Mesendoderm (in vitro differentiated cells): ENCODE measurements around the gene SLC6A17.

Experiments used
- DNase-seq: peaks from one replicate; pipeline ENCODE4 v3.0.0; 2013
- H2AK5ac ChIP-seq: 2 replicates; pipeline ENCODE4 v1.6.1; 2013; ENCODE audit warnings: low read length, inconsistent platforms
- H2BK120ac ChIP-seq: 2 replicates; pipeline ENCODE4 v1.6.1; 2013; ENCODE audit warnings: low read depth, mild to moderate bottlenecking, low read length, moderate library complexity, mixed read lengths
- H2BK15ac ChIP-seq: replicated peaks from 2 replicates; pipeline ENCODE4 v1.6.1; 2013; ENCODE audit warnings: low read depth, mild to moderate bottlenecking, moderate library complexity
- H2BK5ac ChIP-seq: 2 replicates; pipeline ENCODE4 v1.6.1; 2013; ENCODE audit warnings: low read length, inconsistent platforms
- H3K18ac ChIP-seq: 2 replicates; pipeline ENCODE4 v1.6.1; 2013; ENCODE audit warnings: mild to moderate bottlenecking, low read length, mixed read lengths
- H3K23ac ChIP-seq: one replicate; pipeline ENCODE4 v1.6.1; 2013; ENCODE audit warnings: low read length
- H3K27ac ChIP-seq: 2 replicates; pipeline ENCODE4 v1.5.1; 2013; ENCODE audit warnings: low read depth, mild to moderate bottlenecking, inconsistent platforms, low read length, moderate library complexity
- H3K27me3 ChIP-seq: 2 replicates; pipeline ENCODE4 v1.6.1; 2013; ENCODE audit warnings: low read length, control low read depth, mild to moderate bottlenecking, inconsistent platforms; ENCODE audit not compliant: insufficient read depth, poor library complexity
- H3K36me3 ChIP-seq: 2 replicates; pipeline ENCODE4 v1.6.1; 2013; ENCODE audit warnings: low read length, inconsistent platforms; ENCODE audit not compliant: control insufficient read depth, insufficient read depth
- H3K4ac ChIP-seq: one replicate; pipeline ENCODE4 v1.6.1; 2013; ENCODE audit warnings: low read depth, mild to moderate bottlenecking, low read length, moderate library complexity
- H3K4me1 ChIP-seq: 2 replicates; pipeline ENCODE4 v1.6.1; 2013; ENCODE audit warnings: low read depth, low read length, inconsistent platforms; ENCODE audit not compliant: control insufficient read depth
- H3K4me2 ChIP-seq: 2 replicates; pipeline ENCODE4 v1.6.1; 2013; ENCODE audit warnings: low read length
- H3K4me3 ChIP-seq: 2 replicates; pipeline ENCODE4 v1.5.1; 2013; ENCODE audit warnings: mild to moderate bottlenecking, low read length
- H3K56ac ChIP-seq: one replicate; pipeline ENCODE4 v1.6.1; 2013; ENCODE audit warnings: low read length
- H3K79me1 ChIP-seq: 2 replicates; pipeline ENCODE4 v1.6.1; 2013; ENCODE audit warnings: low read length, inconsistent platforms
- H3K79me2 ChIP-seq: 2 replicates; pipeline ENCODE4 v1.6.1; 2013; ENCODE audit warnings: mild to moderate bottlenecking, low read length; ENCODE audit not compliant: control insufficient read depth, insufficient read depth
- H3K9ac ChIP-seq: 2 replicates; pipeline ENCODE4 v1.6.1; 2013; ENCODE audit warnings: low read length, inconsistent platforms
- H4K5ac ChIP-seq: one replicate; pipeline ENCODE4 v1.6.1; 2013; ENCODE audit warnings: low read length
- H4K8ac ChIP-seq: one replicate; pipeline ENCODE4 v1.6.1; 2013; ENCODE audit warnings: low read depth, mild to moderate bottlenecking, control low read depth, low read length, moderate library complexity
- WGBS: extraction: QIAGEN DNeasy Blood & Tissue Kit; methylation state at CpG from one replicate; pipeline ENCODE4 v1.1.7; 2013; ENCODE audit warnings: low lambda C conversion rate, missing lambda C conversion rate; ENCODE audit not compliant: insufficient coverage; ENCODE audit errors: extremely low coverage; 5-methylcytosine and 5-hydroxymethylcytosine counted together

SLC6A17 gene

DNA sequence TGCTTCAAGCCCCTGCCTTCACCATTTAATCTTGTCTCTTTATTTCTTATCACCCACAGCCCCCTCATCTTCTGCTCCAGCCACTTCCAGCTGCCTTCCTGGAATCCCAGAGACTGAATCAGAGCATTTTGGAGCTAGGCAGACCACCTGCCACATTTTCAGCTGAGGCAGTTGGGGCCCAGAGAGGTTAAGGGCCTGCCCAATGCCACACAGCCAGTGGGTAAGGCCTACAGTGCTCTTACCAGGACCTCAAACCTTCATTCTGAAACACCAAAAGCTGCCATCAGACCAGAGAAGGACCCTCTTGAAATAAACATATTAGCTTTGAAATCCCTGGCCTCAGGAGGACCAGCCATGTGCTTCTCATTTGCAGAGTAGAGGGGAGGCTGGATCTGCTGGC is 17.6 kb upstream of the SLC6A17 start:
- no peak overlapping the region for H4K5ac ChIP-seq

DNA sequence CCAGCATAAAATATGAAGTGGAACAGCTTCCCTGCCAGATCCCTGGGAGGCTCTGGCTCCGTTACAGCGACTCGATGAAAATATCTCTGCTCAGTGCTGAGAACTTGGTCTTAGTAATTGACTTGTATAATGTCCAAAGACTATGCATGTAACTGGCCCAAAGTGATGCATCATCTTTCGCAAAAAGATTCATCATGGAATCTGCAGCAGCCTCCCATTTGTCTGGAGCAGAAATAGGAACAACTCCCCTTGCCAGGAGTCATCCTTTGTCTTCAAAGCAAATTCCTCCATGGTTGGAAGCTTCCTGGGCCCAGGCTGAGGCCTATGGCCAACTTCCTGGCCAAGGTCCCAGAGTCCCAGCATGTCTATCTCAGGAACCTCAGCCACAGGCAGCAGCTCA is 16.9 kb upstream of the SLC6A17 start:
- Histone ChIP-seq H3K4ac (no peak overlapping the region), H2AK5ac (no peak overlapping the region), H3K4me2 (no peak overlapping the region), H3K56ac (no peak overlapping the region), H4K5ac (no peak overlapping the region), H3K4me3 (no peak overlapping the region), H2BK15ac (no peak overlapping the region), H2BK120ac (no peak overlapping the region), H3K18ac (no peak overlapping the region), H3K27ac (no peak overlapping the region), H2BK5ac (no peak overlapping the region), H3K23ac (no peak overlapping the region), H3K27me3 (no peaks in the 10 kb centered on the region), H3K79me2 (no peaks in the 10 kb centered on the region), H3K36me3 (no peaks in the 10 kb centered on the region), H3K4me1 (peaks cover 2% of the 10 kb centered on the region), H3K79me1 (no peaks in the 10 kb centered on the region), H3K9ac (no peak overlapping the region), H4K8ac (no peak overlapping the region)
- DNase-seq: no peak
- WGBS: no CpG with 5 or more reads among the region's 4 CpGs

More for the DNA sequence above, 17.6 kb upstream of the SLC6A17 start:
- Histone ChIP-seq H2BK120ac (no peak overlapping the region), H3K79me1 (no peaks in the 10 kb centered on the region), H3K4me2 (no peak overlapping the region), H4K8ac (no peak overlapping the region), H3K79me2 (no peaks in the 10 kb centered on the region), H2BK5ac (no peak overlapping the region), H3K18ac (no peak overlapping the region), H3K4ac (no peak overlapping the region), H2BK15ac (no peak overlapping the region), H3K4me1 (peaks cover 2% of the 10 kb centered on the region), H3K56ac (no peak overlapping the region), H3K36me3 (no peaks in the 10 kb centered on the region), H3K4me3 (no peak overlapping the region), H2AK5ac (no peak overlapping the region), H3K27ac (no peak overlapping the region), H3K23ac (no peak overlapping the region), H3K9ac (no peak overlapping the region), H3K27me3 (no peaks in the 10 kb centered on the region)
- no peak for DNase-seq

DNA sequence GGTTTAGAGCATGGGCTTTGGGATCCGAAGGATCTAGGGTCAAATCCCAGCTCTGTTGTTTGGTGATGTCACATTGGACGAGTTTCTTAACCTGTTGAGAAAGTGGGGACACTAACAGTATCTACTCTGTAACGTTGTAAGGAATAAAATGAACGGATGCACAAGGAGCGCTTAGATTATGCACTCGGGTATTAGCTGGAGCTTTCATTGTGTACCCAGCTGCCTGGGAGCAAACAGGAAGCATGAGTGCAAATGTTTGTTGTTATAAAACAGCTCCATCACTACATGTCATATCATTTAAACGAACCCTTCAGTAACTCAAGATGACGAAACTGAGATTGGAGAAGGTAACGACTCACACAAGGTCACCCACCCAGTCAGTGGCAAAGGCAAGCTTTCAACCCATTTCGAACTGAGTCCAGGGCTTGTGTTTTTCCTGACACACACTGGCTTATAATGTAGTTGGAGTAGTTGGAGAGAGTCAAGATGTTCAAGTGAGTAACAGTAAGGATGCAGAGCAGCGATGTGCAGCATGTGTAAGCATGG is 16.2 kb upstream of the SLC6A17 start:
- Histone ChIP-seq H3K9ac (no peak overlapping the region), H3K4me3 (no peak overlapping the region), H3K27me3 (no peaks in the 10 kb centered on the region), H3K56ac (no peak overlapping the region), H4K5ac (no peak overlapping the region), H3K27ac (no peak overlapping the region), H4K8ac (no peak overlapping the region), H3K23ac (no peak overlapping the region), H3K79me1 (no peaks in the 10 kb centered on the region), H3K4me1 (peaks cover 2% of the 10 kb centered on the region), H3K36me3 (no peaks in the 10 kb centered on the region), H3K4ac (no peak overlapping the region), H3K79me2 (no peaks in the 10 kb centered on the region), H2AK5ac (no peak overlapping the region), H2BK15ac (no peak overlapping the region), H3K4me2 (no peak overlapping the region), H3K18ac (no peak overlapping the region), H2BK5ac (no peak overlapping the region), H2BK120ac (no peak overlapping the region)
- DNase-seq: no peak
- WGBS: no CpG with 5 or more reads among the region's 11 CpGs

DNA sequence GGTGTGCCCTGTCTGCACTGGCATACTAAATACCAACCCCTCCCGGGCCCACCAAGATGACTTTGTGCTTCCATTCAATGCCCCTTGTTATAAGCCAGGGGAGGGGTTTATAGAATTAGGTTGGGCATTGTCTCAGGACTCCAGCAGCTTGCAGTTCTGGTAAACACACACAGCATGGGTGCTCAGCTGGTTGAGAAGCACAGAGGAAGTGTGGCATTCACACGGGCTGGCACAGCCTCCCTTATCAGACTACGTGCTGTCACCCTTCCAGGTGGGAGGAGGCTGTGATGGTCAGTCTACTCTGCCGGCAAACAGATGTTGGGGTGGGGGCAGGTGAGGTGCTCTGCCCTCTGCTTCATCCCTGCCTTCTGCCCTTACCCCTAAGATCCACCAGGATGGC is 15.0 kb upstream of the SLC6A17 start:
- H3K23ac ChIP-seq: no peak overlapping the region
- peaks cover 2% of the 10 kb centered on the region for H3K4me1 ChIP-seq
- H3K4me3 ChIP-seq: no peak overlapping the region
- H3K36me3 ChIP-seq: no peaks in the 10 kb centered on the region
- DNase-seq: peak; percentile 45
- H3K27me3 ChIP-seq: no peaks in the 10 kb centered on the region
- no peaks in the 10 kb centered on the region for H3K79me2 ChIP-seq
- no peak overlapping the region for H3K27ac ChIP-seq
- H3K9ac ChIP-seq: no peak overlapping the region
- H3K4me2 ChIP-seq: no peak overlapping the region
- H2BK120ac ChIP-seq: no peak overlapping the region
- no peak overlapping the region for H2BK15ac ChIP-seq
- H3K79me1 ChIP-seq: no peaks in the 10 kb centered on the region
- H3K4ac ChIP-seq: no peak overlapping the region
- H4K8ac ChIP-seq: no peak overlapping the region
- no peak overlapping the region for H4K5ac ChIP-seq
- H2AK5ac ChIP-seq: no peak overlapping the region
- H3K18ac ChIP-seq: no peak overlapping the region
- no peak overlapping the region for H3K56ac ChIP-seq
- no peak overlapping the region for H2BK5ac ChIP-seq
- WGBS: no CpG with 5 or more reads among the region's 4 CpGs

DNA sequence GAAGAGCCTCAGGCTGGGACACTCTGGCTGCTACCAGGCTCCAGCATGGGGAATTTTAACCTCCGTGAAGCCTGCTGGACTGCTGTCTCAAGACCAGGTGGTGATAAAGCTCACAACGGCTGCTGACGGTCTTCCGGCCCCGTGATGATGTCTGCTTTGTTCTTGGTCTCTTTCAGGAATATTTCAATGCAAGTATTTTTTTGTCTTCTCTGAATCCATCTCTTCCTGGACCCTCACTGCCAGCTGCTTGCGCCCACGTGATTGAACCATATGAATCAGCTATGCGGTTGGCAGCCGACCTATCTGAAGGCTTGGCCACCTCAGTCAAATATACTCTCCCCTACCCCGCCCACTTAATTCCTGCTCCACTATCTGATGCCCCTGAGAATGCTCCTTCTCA is 14.6 kb upstream of the SLC6A17 start:
- no peak overlapping the region for H3K4me3 ChIP-seq
- H3K27ac ChIP-seq: no peak overlapping the region

DNA sequence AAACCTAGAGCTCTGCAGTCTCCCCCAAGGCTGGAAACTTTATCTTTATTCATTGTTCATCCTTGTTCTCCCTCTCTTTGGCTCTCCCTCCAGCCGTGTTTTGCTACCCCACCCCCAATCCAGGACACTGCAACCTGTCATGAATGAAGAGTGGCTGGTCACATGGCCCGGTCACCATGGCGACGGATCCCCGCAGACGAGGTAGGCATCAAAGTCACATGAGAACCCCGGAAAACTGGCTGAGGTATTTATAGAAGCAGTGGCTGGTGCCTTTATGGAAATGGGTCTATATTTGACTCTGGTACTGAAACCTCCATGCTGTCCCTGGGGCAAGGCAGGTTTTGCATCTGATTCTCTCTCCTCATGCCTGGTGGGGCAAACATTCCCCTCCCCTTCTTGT is 13.4 kb upstream of the SLC6A17 start:
- Histone ChIP-seq H2AK5ac (no peak overlapping the region), H2BK120ac (no peak overlapping the region), H3K79me1 (no peaks in the 10 kb centered on the region), H3K4me3 (no peak overlapping the region), H3K4me2 (no peak overlapping the region), H3K4me1 (peaks cover 2% of the 10 kb centered on the region), H3K4ac (no peak overlapping the region), H3K79me2 (no peaks in the 10 kb centered on the region), H3K56ac (no peak overlapping the region), H3K36me3 (no peaks in the 10 kb centered on the region), H2BK15ac (no peak overlapping the region), H3K27ac (no peak overlapping the region), H3K23ac (no peak overlapping the region), H4K5ac (no peak overlapping the region), H3K18ac (no peak overlapping the region), H2BK5ac (no peak overlapping the region), H3K27me3 (no peaks in the 10 kb centered on the region), H3K9ac (no peak overlapping the region), H4K8ac (no peak overlapping the region)
- WGBS: no CpG with 5 or more reads among the region's 7 CpGs
- peak; percentile 63 for DNase-seq

More for the DNA sequence above, 14.6 kb upstream of the SLC6A17 start:
- Histone ChIP-seq H3K4me1 (peaks cover 2% of the 10 kb centered on the region), H3K9ac (no peak overlapping the region), H3K23ac (no peak overlapping the region), H4K5ac (no peak overlapping the region), H3K79me1 (no peaks in the 10 kb centered on the region), H3K79me2 (no peaks in the 10 kb centered on the region), H3K4me2 (no peak overlapping the region), H3K27me3 (no peaks in the 10 kb centered on the region), H3K18ac (no peak overlapping the region), H4K8ac (no peak overlapping the region), H2BK5ac (no peak overlapping the region), H3K56ac (no peak overlapping the region), H2BK15ac (no peak overlapping the region), H3K36me3 (no peaks in the 10 kb centered on the region), H3K4ac (no peak overlapping the region), H2BK120ac (no peak overlapping the region), H2AK5ac (no peak overlapping the region)
- no CpG with 5 or more reads among the region's 10 CpGs for WGBS
- DNase-seq: no peak
